Spleen (tissue), 7 donors: ENCODE results near the gene PLEKHM2.

ENCODE experiments used
- CTCF ChIP-seq, 11 experiments: fragments of 200-600 bp in 7 of 11; fragments of 450-650 bp in 4 of 11; sonication (generic) in 4 of 11; IDR thresholded peaks in 8 of 11; conservative IDR thresholded peaks in 3 of 11; 1 replicate in 7 of 11; 2 replicates in 4 of 11; pipeline versions ENCODE4 v1.4.0 to v1.8.0; 2016 to 2021; ENCODE audit warnings: antibody characterized with exemption in 11 of 11, inconsistent platforms in 4 of 11, mild to moderate bottlenecking in 1 of 11
- POLR2A ChIP-seq, 3 donors: fragments of 450-650 bp; IDR thresholded peaks; one replicate each; pipeline ENCODE4 v1.5.1; 2017; ENCODE audit warnings: antibody characterized with exemption in 3 of 3, mild to moderate bottlenecking in 1 of 3
- POLR2AphosphoS5 ChIP-seq, 3 donors: sonication (generic); formaldehyde crosslinking; IDR thresholded peaks; one replicate each; pipeline ENCODE4 v1.5.1; 2017; ENCODE audit warnings: antibody characterized with exemption in 3 of 3
- donor health status: DM: no; HTN: no; CAD: no; lungs with moderate emphysema.
- donor health status: DM: no; HTN: no; CAD: no.
- donor health status: DM: no; HTN: no; CAD: no.

- no peak for TF ChIP-seq CTCF (IDR thresholded peaks at IDR 0.05 in 8 of 11, conservative IDR thresholded peaks at IDR 0.05 in 3 of 11)
- no peak for TF ChIP-seq POLR2A (IDR thresholded peaks at IDR 0.05)
- no peak for TF ChIP-seq POLR2AphosphoS5 (IDR thresholded peaks at IDR 0.05)
Observed at GRCh38 chr1:15650433-15650832, 33.7 kb upstream of the PLEKHM2 start.
